SK-MEL-5 (cell line): ENCODE measurements around the gene MICAL2. TPM values are rescaled to one million over a fixed set of nuclear protein-coding genes. Genes with fewer than 3 reads are reported as not detected.

Experiments
- DNase-seq: peaks from one replicate; pipeline ENCODE4 v3.0.0-alpha.2; 2016; ENCODE audit warnings: low read depth, low spot score
- in situ Hi-C: cut with HindIII; loops from 2 replicates; pipeline ENCODE4 v1.10.0; 2016; ENCODE audit warnings: low sequenced_read_pairs, high pct_unique_total_duplicates, low pct_unique_long_range_greater_than_20kb
- total RNA-seq: library from RNA; depleted of rRNA; stranded (reverse); fragments of >200 nt; shearing (Covaris generic); gene quantifications from 2 replicates; pipeline ENCODE4 v1.2.3, GENCODE V29; 2014

Gene MICAL2
- total RNA-seq, 1 experiment from 2014 or later, result 1.2 TPM

DNA sequence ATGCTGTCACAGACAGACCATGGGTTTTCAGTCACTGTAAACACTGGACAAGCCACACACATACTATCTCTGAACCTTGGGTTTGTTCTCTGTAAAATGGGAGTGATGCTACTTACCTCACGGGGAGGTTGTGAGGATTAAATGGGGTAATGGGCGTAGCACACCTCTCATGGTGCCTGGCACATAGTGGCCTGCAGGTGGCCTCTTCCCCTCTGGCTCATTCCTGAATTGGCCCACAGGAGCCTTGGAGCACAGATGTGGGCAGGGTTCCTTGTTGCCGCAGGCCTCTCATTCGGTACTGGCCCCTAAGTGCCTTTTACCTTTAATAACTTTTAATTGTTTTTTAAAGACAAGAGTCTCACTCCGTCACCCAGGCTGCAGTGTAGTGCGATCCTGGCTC is 11.7 kb downstream of the MICAL2 start:
- DNase-seq, result peak; percentile 51
- in situ Hi-C loops, result no loop called here

DNA sequence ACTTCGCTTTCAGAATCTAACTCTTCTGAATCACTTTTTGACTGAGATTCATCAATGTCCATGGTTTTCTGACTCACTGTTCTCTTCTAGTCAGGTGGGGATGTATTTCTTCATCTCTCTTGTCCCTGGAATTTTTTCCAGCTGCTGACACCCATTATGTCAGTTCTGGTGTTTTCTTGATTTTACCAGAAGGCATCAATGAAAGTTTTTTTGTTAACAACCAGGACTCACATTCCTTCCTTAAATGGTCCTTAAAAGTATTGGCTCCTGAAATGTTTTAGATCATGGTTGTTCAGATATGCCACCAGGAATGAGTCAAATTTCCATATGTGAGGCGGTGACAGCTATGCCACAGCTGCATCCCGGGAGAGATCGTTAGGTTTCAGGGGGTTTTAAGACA is 12.9 kb downstream of the MICAL2 start:
- DNase-seq, result no peak
- in situ Hi-C loops, result no loop called here

DNA sequence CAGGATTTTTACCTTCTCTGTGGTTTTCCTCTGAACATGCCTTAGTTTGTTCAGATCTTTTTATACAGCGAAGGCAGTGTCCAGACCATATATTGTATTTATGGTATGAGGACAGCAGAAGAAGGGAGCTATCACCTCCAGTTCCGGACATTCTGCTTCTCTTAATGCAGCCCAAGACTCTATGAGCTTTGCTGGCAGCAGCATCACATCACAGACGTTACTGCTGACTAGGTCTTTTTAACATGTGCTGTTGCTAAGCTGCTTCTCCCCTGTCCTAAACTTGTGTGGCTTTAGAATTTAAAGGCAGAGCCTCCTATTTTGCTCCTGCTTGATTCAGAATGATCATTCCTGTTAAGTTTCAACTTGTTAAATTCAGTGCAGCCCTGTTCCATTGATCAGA is 13.4 kb downstream of the MICAL2 start:
- no peak for DNase-seq
- in situ Hi-C loops, result no loop called here

DNA sequence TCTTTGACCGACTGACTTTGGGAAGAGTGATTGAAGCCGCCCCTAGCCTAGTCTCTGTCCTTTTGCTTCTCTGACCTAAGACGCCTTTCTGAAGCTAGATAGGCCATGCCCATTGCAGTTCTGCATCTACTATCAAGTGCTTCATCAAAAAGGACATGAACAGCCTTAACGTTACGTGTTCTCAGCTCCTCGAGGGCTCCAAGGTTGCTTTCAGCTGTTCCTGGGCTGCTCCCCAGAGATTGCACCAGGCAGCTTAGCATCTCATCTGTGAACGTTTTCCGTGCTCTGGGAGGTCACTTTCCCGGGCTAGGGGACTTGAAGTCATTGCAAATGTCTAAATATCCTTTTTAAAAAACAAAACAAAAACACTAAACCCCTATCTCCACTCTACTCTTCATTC is 13.9 kb downstream of the MICAL2 start:
- DNase-seq, result no peak
- in situ Hi-C loops, result no loop called here

DNA sequence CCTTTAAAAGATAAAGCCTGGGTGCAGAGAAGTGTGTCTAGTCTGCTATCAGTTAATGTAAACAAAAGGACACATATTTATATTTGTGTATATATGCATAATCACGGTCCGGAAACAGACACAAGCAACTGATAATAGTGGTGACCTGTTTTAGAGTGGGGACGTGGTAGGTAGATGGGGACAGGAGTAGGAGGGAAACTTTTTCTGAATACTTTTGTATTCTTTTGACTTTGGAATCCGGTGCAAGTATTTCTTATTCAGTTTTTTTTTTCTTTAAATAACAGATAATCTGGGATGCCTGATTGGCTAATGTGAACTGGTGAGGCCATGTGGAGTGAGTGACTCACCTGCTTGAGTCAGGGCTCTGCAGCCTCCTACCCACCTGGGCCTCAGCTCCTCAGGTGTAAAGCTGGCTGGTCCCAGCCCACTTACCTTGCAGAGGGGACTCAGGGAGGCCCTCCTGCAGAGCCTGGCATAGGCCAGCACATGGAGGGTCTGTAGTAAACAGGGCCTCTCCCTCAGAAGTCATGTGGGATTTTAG is 15.3 kb downstream of the MICAL2 start:
- in situ Hi-C loops, result no loop called here
- no peak for DNase-seq

DNA sequence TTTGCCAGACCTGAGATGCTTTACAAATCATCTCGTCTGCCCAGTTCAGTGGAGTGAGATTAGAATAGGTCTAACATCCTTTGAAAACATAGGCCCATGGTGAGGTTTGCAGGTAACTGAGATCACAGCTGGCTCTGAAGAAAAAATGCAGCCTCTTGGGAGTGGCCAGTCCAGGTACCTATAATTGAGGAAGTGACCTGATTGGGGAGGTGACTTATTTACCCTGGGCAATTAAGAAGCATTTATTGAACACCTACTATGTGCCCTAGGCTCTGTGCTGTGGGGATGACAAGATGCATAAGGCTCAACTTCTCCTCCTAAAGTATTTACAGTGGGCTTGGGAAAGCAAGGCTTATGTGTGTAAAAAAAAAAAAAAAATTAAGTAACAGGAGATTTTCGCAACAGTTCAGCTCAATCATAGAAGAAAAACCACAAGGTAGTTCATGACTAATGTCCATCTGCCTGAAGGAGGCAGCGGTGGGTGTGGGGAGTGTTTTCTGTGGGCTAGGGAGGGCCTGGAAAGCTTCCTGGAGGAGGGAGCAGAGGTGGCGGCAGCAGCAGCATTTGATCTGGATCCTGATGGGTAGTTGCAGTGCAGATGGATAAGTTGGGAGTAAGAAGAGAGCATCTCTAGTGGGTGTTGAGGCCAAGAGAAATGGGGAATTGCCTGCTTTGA is 16.1 kb downstream of the MICAL2 start:
- in situ Hi-C loops, result no loop called here
- no peak for DNase-seq

DNA sequence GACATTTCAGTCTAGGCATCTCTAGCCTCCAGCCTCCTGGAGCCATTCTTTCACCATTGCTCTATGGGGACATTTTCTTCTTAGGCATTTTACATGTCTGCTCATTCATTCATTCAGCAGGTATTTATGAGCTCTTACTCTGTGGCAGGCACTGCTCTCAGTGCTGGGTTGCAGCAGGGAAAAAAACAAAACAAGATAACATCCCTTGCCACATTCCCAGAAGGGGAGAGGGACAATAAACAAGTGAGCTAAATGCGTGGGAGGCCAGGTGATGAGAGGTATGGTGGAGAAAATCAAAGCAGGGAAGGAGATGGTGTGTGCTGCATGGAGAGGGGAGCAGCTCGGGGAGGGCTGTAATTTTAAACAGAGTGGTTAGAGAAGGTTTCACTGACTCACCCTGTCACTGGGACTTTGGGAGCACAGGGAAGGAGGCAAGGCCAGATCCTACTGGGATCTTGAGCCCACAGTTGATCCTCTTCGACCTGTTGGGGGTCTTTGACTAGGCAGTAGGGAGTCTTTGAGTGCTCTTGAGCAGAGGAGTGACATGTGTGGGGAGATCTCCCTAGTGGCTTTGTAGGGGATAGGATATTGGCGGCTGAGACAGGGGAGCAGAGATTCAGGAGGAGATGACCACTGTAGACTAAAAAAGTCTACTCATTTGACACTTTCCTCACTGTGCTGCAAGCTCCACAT is 17.0 kb downstream of the MICAL2 start:
- no peak for DNase-seq
- in situ Hi-C loops, result no loop called here

DNA sequence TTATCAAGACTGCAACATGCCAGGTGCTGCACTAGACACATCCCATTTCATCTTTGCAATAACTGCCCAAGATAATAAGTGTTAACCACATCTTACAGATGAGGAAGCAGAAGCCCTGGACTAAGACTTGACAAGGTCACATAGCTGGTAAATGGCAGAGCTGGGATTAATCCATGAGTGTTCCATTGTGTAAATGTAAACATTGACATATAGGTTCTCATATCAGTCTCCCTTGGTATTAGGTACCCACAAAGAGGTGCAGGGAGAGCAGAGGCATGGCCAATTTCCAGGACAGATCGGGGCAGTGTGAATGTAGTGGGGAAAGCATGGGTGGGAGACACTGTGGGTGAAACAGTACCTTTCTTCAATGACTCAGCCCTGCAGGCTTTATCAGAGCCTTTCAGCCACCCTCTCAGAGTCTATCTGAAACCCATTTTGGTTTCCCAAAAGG is 17.9 kb downstream of the MICAL2 start:
- in situ Hi-C loops, result no loop called here
- DNase-seq, result no peak

DNA sequence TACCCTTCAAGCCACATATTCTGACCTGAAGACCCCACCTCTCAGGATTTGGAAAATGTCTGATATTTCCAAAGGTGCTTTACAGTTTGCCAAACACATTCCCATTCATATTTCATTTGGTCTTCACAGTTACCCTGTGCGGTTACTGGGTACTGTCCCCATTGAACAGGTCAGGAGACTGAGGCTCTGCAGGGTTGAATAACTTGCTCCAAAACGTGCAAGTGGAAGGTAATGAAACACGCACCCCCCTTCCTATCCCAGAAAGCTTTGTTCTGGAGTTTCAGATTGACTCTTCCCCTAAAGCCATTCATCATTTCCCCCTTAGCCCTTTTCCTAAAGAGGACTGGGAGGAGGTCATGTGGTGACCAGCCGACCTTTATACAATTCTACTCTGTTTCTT is 18.8 kb downstream of the MICAL2 start:
- DNase-seq, result no peak
- in situ Hi-C loops, result no loop called here

DNA sequence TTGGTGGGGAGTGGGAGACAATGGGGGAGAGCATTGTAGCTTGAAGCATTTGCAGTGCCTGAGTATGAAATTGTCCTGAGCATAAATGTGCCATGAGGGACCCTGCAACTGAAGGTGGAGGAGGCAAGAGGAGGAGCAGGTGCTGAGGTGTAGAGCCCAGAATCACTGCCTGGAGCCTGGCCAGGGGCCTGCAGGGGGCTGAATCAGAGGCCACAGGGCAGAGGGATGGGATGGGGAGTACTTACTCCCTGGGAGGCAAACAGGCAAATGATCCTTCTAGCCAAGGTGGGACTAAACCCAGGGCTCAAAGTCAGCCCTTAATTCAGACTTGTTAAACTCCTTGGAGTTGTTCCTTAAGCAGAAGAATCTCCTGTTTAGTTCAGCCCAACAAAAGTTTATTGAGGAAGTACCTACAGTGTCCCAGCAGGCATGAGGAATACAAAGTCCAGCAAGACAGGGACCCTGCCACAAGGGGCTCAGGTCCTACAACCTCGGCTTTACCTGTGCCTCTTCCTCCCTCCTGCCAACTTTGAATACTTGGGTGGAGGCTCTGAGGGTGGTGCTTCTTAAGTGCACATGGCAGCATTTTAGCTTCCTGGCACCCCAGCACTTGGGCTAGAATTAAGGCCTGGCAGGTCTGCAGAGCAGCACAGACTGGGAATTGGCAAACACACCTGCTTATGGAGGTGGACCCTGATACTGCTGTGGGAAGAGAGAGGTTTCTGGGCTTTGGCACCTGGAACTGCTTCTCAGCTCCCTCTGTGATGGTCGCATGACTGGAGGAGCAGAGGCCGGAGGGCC is 20.0 kb downstream of the MICAL2 start:
- no peak for DNase-seq
- in situ Hi-C loops, result no loop called here

DNA sequence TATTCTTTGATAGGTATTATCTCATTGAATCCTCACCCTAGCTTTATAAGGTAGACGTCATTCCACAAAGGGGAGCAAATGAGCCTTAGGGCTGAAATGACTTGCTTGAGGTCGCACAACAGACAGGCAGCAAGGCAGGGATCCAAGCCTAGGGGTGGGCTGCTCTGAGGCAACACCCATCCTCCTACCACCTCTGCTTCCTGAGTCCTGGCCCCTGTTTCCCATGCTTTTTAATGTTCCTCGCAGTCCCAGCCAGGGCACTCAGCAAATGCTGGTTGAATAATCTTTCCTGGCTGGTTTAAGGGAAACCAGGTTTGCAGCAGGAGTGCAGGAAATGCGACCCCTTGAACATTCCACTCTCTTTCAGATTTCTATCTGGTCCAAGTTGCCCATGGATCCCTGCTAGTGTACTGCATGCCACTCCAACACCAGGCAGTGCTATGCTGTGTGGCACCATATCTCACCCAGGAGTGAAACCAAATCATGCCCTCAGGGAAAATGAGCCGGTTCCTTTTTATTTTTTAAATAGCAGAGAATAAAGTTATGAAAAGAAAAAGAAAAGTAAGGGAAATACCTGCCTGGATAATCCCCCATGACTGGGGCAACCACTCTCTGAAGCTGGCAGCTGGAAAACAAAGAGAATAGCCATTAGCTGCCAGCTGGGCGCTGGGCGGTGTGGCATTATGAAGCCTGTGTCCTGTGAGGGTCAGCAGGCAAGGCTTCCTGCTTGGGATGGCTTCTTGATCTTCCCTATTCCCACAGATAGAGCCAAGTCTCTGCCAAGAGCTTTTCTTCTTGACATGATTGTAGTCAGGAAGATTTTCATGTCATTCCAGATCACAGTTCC is 21.8 kb downstream of the MICAL2 start:
- DNase-seq, result peak; percentile 45
- in situ Hi-C loops, result no loop called here

DNA sequence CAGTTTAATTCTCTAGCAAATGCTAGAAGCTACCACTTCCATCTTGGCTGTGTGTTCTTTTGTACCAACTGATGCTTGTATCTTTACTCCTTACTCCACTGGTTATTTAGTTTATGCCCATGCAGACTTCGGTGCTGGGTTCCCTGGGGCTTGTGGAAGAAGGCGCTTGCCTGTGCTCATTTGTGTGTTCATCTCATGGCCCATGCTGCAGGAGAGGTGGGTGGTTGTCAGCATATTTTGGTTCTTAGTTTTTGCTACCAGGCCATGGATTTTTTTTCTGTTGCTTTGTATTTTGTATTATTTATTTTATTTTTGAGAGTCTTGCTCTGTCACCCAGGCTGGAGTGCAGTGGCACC is 22.4 kb downstream of the MICAL2 start:
- DNase-seq, result no peak
- in situ Hi-C loops, result no loop called here

DNA sequence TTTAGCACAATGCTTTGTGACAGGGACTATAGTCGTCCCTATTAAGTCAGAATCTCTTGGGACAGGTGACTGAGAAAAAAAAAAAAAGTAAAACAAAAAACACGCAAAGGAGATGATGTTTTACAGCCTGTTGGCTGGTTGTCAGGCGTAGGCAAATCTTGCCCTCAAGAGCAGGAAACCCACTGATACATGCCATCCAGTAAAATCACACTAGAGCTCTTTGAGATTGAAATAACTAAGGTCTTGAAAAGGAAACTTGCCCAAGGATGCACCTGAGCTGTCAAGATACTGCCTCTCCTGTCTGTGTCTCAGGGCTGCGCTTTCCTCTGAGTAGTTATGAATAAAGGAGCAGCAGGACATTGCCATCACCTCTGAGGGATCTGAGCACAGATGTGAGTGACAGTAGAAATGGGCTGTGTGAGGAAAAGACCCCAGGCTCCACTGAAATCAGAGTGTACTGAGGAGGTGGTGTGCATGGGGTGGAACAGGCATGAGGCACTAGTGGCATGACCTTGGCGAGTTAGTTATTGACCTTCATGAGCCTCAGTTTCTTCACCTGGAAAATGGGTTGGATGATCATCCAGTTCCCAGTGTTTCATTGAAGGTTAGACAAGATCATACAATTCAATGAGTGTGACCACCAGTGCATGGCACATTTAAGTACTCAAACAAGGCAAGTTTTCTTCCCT is 23.3 kb downstream of the MICAL2 start:
- in situ Hi-C loops, result no loop called here
- DNase-seq, result no peak

DNA sequence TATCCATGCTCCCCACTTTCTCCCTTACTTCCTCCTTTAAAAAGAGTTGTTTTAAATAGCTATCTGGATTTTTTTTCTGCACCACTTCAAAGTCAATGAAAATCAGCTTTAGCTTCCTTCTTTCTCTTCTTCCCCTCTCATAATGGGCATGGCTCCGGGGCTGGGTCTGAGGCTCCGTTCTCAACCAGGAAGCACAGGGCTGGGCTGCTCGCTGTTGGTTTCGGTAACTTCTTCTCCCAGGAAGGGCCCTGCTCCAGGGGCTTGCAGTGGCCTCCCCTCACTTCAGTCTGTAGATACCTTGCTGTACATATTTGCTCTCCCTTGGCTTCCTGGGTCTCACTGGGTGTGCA is 23.8 kb downstream of the MICAL2 start:
- DNase-seq, result no peak
- in situ Hi-C loops, result no loop called here

DNA sequence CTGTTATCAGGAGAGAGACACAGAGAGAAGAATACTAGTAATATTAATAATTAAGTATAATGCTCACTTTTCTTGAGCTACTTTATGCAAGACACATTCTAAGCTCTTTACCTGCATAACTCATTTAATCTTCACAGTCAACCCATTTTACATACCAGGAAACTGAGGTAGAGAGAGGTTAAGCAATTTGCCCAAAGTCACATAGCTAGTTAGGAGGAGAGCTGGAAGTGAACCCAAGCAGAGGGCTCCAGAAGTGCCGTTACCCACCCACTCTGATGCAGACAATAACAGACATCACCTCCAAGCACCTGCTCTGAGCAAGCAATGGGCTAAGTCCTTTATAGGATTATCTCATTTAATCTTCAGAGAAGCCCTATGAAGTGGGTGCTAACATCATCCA is 24.8 kb downstream of the MICAL2 start:
- no peak for DNase-seq

DNA sequence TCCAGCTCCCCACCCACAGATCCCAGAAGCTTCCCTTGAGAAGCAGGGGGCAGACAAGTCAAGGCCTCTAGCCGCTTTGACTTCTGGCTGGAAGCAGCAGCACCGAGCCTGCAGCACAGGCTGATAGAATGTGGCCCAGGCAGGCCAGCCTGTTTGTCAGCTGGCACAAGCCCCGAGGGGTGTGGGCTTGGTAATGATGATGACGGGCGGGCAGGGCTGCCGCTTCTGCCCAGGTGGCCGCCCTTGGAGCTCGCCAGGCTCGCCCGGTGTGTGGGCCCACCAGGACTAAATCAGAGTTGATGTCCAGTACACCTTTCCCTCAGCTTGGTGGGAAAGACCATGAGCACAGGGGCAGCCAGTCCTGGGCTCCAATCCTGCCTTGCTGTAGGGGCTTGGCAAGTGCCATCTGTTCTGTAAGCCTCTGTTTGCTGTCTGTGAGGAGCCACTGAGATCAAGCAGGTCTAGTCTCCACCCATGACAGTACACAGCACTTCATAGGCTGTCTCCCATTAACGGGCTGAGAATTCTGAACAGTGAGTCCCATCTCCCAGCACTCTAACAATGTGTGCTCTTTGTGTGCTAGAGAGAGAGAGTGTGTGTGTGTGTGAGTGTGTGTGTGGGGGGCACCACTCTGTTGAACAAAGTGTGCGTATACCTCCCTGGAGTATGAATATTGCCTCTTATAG is 26.8 kb downstream of the MICAL2 start:
- in situ Hi-C loops, result no loop called here
- DNase-seq, result no peak

More for the DNA sequence above, 24.8 kb downstream of the MICAL2 start:
- in situ Hi-C loops, result no loop called here
